SK-N-SH (cell line): ENCODE measurements around the gene ONECUT1.

Experiments
- CTCF ChIP-seq: fragments of 200-600 bp; sonication (generic); IDR thresholded peaks from 2 replicates; pipeline ENCODE4 v1.6.1; 2017; ENCODE audit warnings: antibody characterized with exemption, mild to moderate bottlenecking, moderate library complexity
- POLR2AphosphoS5 ChIP-seq: IDR thresholded peaks from 2 replicates; pipeline ENCODE4 v1.6.1; 2012; ENCODE audit warnings: low read depth, low read length
- USF2 ChIP-seq: fragments of 150-350 bp; IDR thresholded peaks from 2 replicates; pipeline ENCODE4 v1.6.1; 2017; ENCODE audit warnings: antibody characterized with exemption, low read length, low read depth, borderline replicate concordance

DNA sequence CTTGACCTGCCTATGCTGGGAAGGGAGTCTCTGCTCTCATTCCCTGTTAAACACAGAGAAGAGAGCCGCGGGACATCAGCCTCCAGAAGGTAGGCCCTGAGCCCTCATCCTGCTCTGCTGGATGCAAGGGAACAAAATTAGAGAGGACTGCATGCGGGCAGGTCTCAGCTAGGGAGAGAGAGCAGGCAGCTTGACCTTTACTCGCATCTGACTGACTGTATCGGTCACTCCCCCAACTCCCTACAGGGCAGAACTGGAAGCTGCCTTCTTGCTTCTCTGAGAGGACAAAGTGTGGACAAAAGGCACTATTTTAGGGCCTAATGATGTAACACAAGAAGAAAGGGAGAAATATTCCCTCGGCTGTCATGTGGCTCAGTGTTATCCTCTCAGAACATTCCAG is 72.2 kb downstream of the ONECUT1 start:
- no peak for TF ChIP-seq CTCF
- no peak for TF ChIP-seq USF2
- no peak for TF ChIP-seq POLR2AphosphoS5
